ENCODE measurements around the gene PRRC2C. TPM values are rescaled to one million over a fixed set of nuclear protein-coding genes. Genes with fewer than 3 reads are reported as not detected.
A peak's percentile ranks its signal among the peaks of the same experiment; 100 is the strongest.

The PRRC2C gene
- total RNA-seq, 1 experiment from 2014 or later: 267 TPM

DNA sequence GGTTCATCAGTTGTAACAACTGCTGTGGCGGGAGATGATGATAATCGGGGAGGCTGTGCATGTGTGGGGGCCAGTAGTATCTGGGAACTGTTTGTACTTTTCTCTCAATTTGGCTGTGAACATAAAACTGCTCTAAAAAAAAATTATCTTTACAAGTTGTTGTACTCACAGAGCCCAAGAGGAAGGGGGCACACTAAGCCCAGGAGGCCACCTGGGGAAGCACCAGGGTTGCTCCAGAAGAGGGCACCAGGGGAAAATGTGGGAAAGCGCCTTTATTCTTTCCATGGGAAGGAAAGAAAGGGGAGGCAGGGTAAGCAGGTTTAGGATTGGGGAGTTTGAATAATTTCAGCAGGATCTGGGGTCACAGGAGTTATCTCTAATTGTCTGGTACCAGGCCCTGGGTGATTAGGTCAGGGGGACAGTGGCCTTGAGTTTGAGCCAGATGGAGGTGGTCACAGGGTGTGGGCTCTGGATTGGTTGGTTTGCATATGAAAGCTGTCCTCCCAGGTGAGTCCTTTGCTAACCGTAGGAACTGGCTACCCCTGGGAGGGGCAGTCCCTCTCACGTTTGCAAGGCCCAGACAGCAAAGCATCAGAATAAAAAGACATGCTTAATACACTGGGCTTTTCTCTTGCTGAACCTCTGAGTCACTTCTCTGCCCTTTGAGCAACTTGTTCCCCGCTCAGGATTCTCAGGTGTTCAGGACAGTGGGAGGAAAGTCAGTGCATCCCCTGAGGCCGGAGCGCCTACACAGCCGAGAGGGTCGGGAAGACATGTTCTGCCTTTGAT lies 155.9 kb downstream of the PRRC2C start:
- H4K91ac ChIP-seq (ENCODE audit: insufficient read length, low read depth, low read length): no peak overlapping the region
- 0 out of 2 replicates have a peak overlapping the region, but pooled peaks have one; percentile 10 for H3K14ac ChIP-seq (ENCODE audit: insufficient read depth, low read length)
- H3K4ac ChIP-seq (ENCODE audit: low read depth, low read length): no peak overlapping the region
- no peak overlapping the region for H3K18ac ChIP-seq (ENCODE audit: insufficient read length, low read depth, low read length)
- no peak overlapping the region for H2BK20ac ChIP-seq (ENCODE audit: low read depth, low read length, poor library complexity, severe bottlenecking)
- peaks cover 2% of the 10 kb centered on the region; the same call in 1 of the 2 replicates for H3K4me1 ChIP-seq (ENCODE audit: insufficient read depth, low read length)
- H2AK5ac ChIP-seq (ENCODE audit: insufficient read length, low read length): no peak overlapping the region
- H3K79me1 ChIP-seq (ENCODE audit: insufficient read depth, low read depth, low read length, poor library complexity, severe bottlenecking): no peaks in the 10 kb centered on the region
- H2BK5ac ChIP-seq (ENCODE audit: insufficient read length, low read length): no peak overlapping the region
- Mint-ChIP-seq H3K27me3 (ENCODE audit: low read depth) (no peaks in the 10 kb centered on the region; the same call in 1 of the 2 replicates), H3K4me3 (peak overlapping the region; percentile 7 to 63; a peak in 4 of 5 replicates), H3K9me3 (no peaks in the 10 kb centered on the region), H3K27ac (peak overlapping the region; percentile 90 to 97 (median 93)), H3K4me1 (peaks cover 38 to 43% of the 10 kb centered on the region in 2 experiments), H3K36me3 (ENCODE audit: insufficient read depth in 1 of 3, low read depth in 3 of 3) (no peaks in the 10 kb centered on the region)
- no peaks in the 10 kb centered on the region for H3K23me2 ChIP-seq (ENCODE audit: insufficient read length, low read depth, low read length, poor library complexity, severe bottlenecking)
- no CpG with 5 or more reads among the region's 10 CpGs for WGBS (ENCODE audit: extremely low coverage, insufficient read length, low lambda C conversion rate)
- H4K8ac ChIP-seq (replicated peaks; ENCODE audit: insufficient read length, low read depth, low read length): no peak overlapping the region
- no peak overlapping the region for H3K56ac ChIP-seq (ENCODE audit: insufficient read length, low read depth, low read length)
- TF ChIP-seq, protein P1, sequence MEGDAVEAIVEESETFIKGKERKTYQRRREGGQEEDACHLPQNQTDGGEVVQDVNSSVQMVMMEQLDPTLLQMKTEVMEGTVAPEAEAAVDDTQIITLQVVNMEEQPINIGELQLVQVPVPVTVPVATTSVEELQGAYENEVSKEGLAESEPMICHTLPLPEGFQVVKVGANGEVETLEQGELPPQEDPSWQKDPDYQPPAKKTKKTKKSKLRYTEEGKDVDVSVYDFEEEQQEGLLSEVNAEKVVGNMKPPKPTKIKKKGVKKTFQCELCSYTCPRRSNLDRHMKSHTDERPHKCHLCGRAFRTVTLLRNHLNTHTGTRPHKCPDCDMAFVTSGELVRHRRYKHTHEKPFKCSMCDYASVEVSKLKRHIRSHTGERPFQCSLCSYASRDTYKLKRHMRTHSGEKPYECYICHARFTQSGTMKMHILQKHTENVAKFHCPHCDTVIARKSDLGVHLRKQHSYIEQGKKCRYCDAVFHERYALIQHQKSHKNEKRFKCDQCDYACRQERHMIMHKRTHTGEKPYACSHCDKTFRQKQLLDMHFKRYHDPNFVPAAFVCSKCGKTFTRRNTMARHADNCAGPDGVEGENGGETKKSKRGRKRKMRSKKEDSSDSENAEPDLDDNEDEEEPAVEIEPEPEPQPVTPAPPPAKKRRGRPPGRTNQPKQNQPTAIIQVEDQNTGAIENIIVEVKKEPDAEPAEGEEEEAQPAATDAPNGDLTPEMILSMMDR (conservative IDR thresholded peaks at IDR 0.05): peak; percentile 42; the same call in 2 of the 3 replicates
- H3K4me2 ChIP-seq (ENCODE audit: insufficient read depth, insufficient read length, low read length): peak overlapping the region; percentile 18
- no peak overlapping the region for H3K9ac ChIP-seq (ENCODE audit: extremely low read depth, insufficient read length, low read length)
- no peak overlapping the region for H2AFZ ChIP-seq (ENCODE audit: low read length)
- no peak overlapping the region for H3K27ac ChIP-seq (ENCODE audit: insufficient read length, low read depth, low read length)
- H4K20me1 ChIP-seq (ENCODE audit: control insufficient read depth, insufficient read depth, insufficient read length): no peaks in the 10 kb centered on the region
- no peaks in the 10 kb centered on the region for H3K9me3 ChIP-seq (ENCODE audit: control insufficient read depth, low read depth, low read length)
- H3K23ac ChIP-seq (ENCODE audit: insufficient read length, low read depth, low read length): no peak overlapping the region
- H2BK120ac ChIP-seq (ENCODE audit: low read depth, low read length, poor library complexity, severe bottlenecking): no peak overlapping the region
- no peaks in the 10 kb centered on the region for H3K27me3 ChIP-seq (ENCODE audit: insufficient read depth, low read length)
- H4K5ac ChIP-seq (ENCODE audit: insufficient read length, low read depth, low read length): no peak overlapping the region
- H3T11ph ChIP-seq (ENCODE audit: low read length): no peak overlapping the region
- no peaks in the 10 kb centered on the region for H3K79me2 ChIP-seq (ENCODE audit: insufficient read depth, low read length)
- DNase-seq: peak; percentile 84
- no peak overlapping the region for H2BK12ac ChIP-seq (ENCODE audit: insufficient read length, low read depth, low read length)
- no peak overlapping the region for H2BK15ac ChIP-seq (ENCODE audit: low read depth, low read length)
